Measurements from ENCODE around the gene SRGAP1.

Gene SRGAP1

GRCh38 chr12:64122995-64123394, 278.5 kb downstream of the SRGAP1 start:
- CTCF ChIA-PET, result no interaction called here
- TF ChIP-seq ZNF488 (tag by site-specific recombination; IDR thresholded peaks at IDR 0.05) (no peak), PBX3 (CRISPR knock-in tag; IDR thresholded peaks at IDR 0.05) (no peak), ZBTB49 (tag by site-specific recombination; IDR thresholded peaks at IDR 0.05; ENCODE audit: low read depth) (no peak), ZNF335 (tag by site-specific recombination; conservative IDR thresholded peaks at IDR 0.05) (no peak), TSHZ1 (tag by site-specific recombination; IDR thresholded peaks at IDR 0.05; ENCODE audit: borderline replicate concordance) (no peak), ZFP37 (tag by site-specific recombination; IDR thresholded peaks at IDR 0.05) (no peak)
- H3K4me3 ChIP-seq (ENCODE audit: low read depth, low read length), result no peak overlapping the region
- H3K9me3 ChIP-seq (ENCODE audit: control insufficient read depth, insufficient read depth, low read depth, low read length), result no peaks in the 10 kb centered on the region
- POLR2A ChIA-PET, result no interaction called here
- no peaks in the 10 kb centered on the region for H3K4me1 ChIP-seq (ENCODE audit: control insufficient read depth, insufficient read depth, low read length)
- H3K27ac ChIP-seq (ENCODE audit: extremely low read depth, low read depth, low read length), result no peak overlapping the region
- H3K36me3 ChIP-seq (ENCODE audit: control insufficient read depth in 2 of 2, insufficient read depth in 1 of 2, low read length in 2 of 2), result peaks cover 0 to 6% of the 10 kb centered on the region in 2 experiments; a peak in 1 of 3 replicates

- no peaks in the 10 kb centered on the region for H3K9me3 ChIP-seq (ENCODE audit: control insufficient read depth, insufficient read depth, low read depth, low read length)
- H3K4me1 ChIP-seq (ENCODE audit: control insufficient read depth, insufficient read depth, low read length), result no peaks in the 10 kb centered on the region
- no peak overlapping the region for H3K27ac ChIP-seq (ENCODE audit: extremely low read depth, low read depth, low read length)
- POLR2A ChIA-PET, result no interaction called here
- CTCF ChIA-PET, result no interaction called here
- H3K4me3 ChIP-seq (ENCODE audit: low read depth, low read length), result no peak overlapping the region
- peaks cover 0 to 6% of the 10 kb centered on the region in 2 experiments; a peak in 2 of 3 replicates for H3K36me3 ChIP-seq (ENCODE audit: control insufficient read depth in 2 of 2, insufficient read depth in 1 of 2, low read length in 2 of 2)
- TF ChIP-seq ZBTB44 (tag by site-specific recombination; IDR thresholded peaks at IDR 0.05), result no peak
- TF ChIP-seq ZNF184 (tag by site-specific recombination; IDR thresholded peaks at IDR 0.05), result no peak
- TF ChIP-seq ZNF324 (tag by site-specific recombination; IDR thresholded peaks at IDR 0.05), result no peak
- TF ChIP-seq ZSCAN18 (tag by site-specific recombination; IDR thresholded peaks at IDR 0.05), result no peak
- no peak for TF ChIP-seq ZSCAN30 (tag by site-specific recombination; IDR thresholded peaks at IDR 0.05)
- TF ChIP-seq ZSCAN16 (tag by site-specific recombination; IDR thresholded peaks at IDR 0.05), result no peak
- no peak for TF ChIP-seq ZNF621 (tag by site-specific recombination; IDR thresholded peaks at IDR 0.05)
- no peak for TF ChIP-seq SP7 (tag by site-specific recombination; IDR thresholded peaks at IDR 0.05)
- TF ChIP-seq ZNF10 (tag by site-specific recombination; IDR thresholded peaks at IDR 0.05), result no peak
- TF ChIP-seq GLIS1 (tag by site-specific recombination; IDR thresholded peaks at IDR 0.05), result no peak
- TF ChIP-seq KLF9 (tag by site-specific recombination; IDR thresholded peaks at IDR 0.05; ENCODE audit: low read depth), result no peak
- no peak for TF ChIP-seq WT1 (tag by site-specific recombination; IDR thresholded peaks at IDR 0.05)
- no peak for TF ChIP-seq ZNF580 (tag by site-specific recombination; IDR thresholded peaks at IDR 0.05)
- 0 out of 2 replicates have a peak, but pooled peaks have one; percentile 48 for TF ChIP-seq ZNF560 (tag by site-specific recombination; IDR thresholded peaks at IDR 0.05; ENCODE audit: borderline replicate concordance)
- TF ChIP-seq ZNF843 (tag by site-specific recombination; IDR thresholded peaks at IDR 0.05), result no peak
- no peak for TF ChIP-seq ZNF169 (tag by site-specific recombination; IDR thresholded peaks at IDR 0.05)
- TF ChIP-seq ZNF561 (tag by site-specific recombination; IDR thresholded peaks at IDR 0.05; ENCODE audit: borderline replicate concordance), result no peak
Measured at GRCh38 chr12:64123448-64123847, 278.9 kb downstream of the SRGAP1 start.
